PFSK-1 (cell line): Measurements from ENCODE around the gene HTT.

Experiments
- POLR2AphosphoS5 ChIP-seq: IDR thresholded peaks from 2 replicates; pipeline ENCODE4 v1.6.1; 2012; ENCODE audit warnings: low read depth, mild to moderate bottlenecking, control low read depth, low read length, moderate library complexity
- REST ChIP-seq, 2 experiments: IDR thresholded peaks; 2 replicates each; pipeline versions ENCODE4 v1.6.1 to v1.8.0; 2011 to 2012; ENCODE audit warnings: low read depth in 2 of 2, low read length in 2 of 2, control low read depth in 1 of 2, inconsistent platforms in 1 of 2, mild to moderate bottlenecking in 1 of 2, moderate library complexity in 1 of 2; ENCODE audit not compliant: insufficient read depth in 1 of 2
- SIN3A ChIP-seq: IDR thresholded peaks from 2 replicates; pipeline ENCODE4 v1.6.1; 2012; ENCODE audit warnings: mild to moderate bottlenecking, low read length, moderate library complexity, borderline replicate concordance; ENCODE audit not compliant: insufficient read depth
- TAF1 ChIP-seq: IDR thresholded peaks from 2 replicates; pipeline ENCODE4 v1.6.1; 2012; ENCODE audit warnings: low read length, control low read depth, borderline replicate concordance; ENCODE audit not compliant: insufficient read depth

GRCh38 chr4:3284734-3285557 lies 210.5 kb downstream of the HTT start:
- no peak for TF ChIP-seq TAF1
- TF ChIP-seq POLR2AphosphoS5 = no peak
- no peak for TF ChIP-seq SIN3A
- TF ChIP-seq REST (IDR thresholded peaks at IDR 0.05; ENCODE audit: insufficient read depth in 1 of 2, low read depth in 2 of 2, low read length in 2 of 2) = no peak
